Smooth muscle cell (in vitro differentiated cells): ENCODE measurements around the gene PTPRU. TPM values are rescaled to one million over a fixed set of nuclear protein-coding genes. Genes with fewer than 3 reads are reported as not detected.

ENCODE experiments used
- DNase-seq: peaks from one replicate; lab custom pipeline; 2025; ENCODE audit not compliant: unreplicated experiment; lab: John Stamatoyannopoulos, UW
- H2AFZ ChIP-seq: fragments of 200-600 bp; sonication (generic); 2 replicates; pipeline ENCODE4 v1.6.0; 2016; ENCODE audit warnings: antibody characterized with exemption, low read depth, mild to moderate bottlenecking
- H3F3A ChIP-seq: fragments of 200-600 bp; sonication (generic); 2 replicates; pipeline ENCODE4 v1.6.0; 2017; ENCODE audit warnings: antibody characterized with exemption, low read depth
- H3K27ac ChIP-seq: fragments of 200-600 bp; sonication (generic); 2 replicates; pipeline ENCODE4 v1.5.1; 2016; ENCODE audit warnings: low read depth, mild to moderate bottlenecking
- H3K27me3 ChIP-seq: fragments of 200-600 bp; sonication (generic); 2 replicates; pipeline ENCODE4 v1.6.1; 2016; ENCODE audit warnings: low read depth, mild to moderate bottlenecking
- H3K36me3 ChIP-seq: fragments of 200-600 bp; sonication (generic); 2 replicates; pipeline ENCODE4 v1.5.1; 2016; ENCODE audit warnings: low read depth
- H3K4me1 ChIP-seq: fragments of 200-600 bp; sonication (generic); 2 replicates; pipeline ENCODE4 v1.5.1; 2016; ENCODE audit warnings: low read depth
- H3K4me2 ChIP-seq: fragments of 200-600 bp; sonication (generic); 2 replicates; pipeline ENCODE4 v1.6.0; 2016; ENCODE audit warnings: mild to moderate bottlenecking
- H3K4me3 ChIP-seq: fragments of 200-600 bp; sonication (generic); 2 replicates; pipeline ENCODE4 v1.5.1; 2016; ENCODE audit warnings: mild to moderate bottlenecking
- H3K79me2 ChIP-seq: fragments of 200-600 bp; sonication (generic); 2 replicates; pipeline ENCODE4 v1.6.0; 2016; ENCODE audit warnings: low read depth, mild to moderate bottlenecking
- H3K9ac ChIP-seq: fragments of 200-600 bp; sonication (generic); 2 replicates; pipeline ENCODE4 v1.6.0; 2016; ENCODE audit warnings: low read depth
- H3K9me3 ChIP-seq: fragments of 200-600 bp; sonication (generic); replicated peaks from 2 replicates; pipeline ENCODE4 v1.5.1; 2016; ENCODE audit warnings: low read depth
- H4K20me1 ChIP-seq: fragments of 200-600 bp; sonication (generic); 2 replicates; pipeline ENCODE4 v1.6.0; 2016; ENCODE audit warnings: low read depth
- WGBS: methylation state at CpG from one replicate; pipeline ENCODE4 v1.1.7; 2016; ENCODE audit warnings: low lambda C conversion rate; 5-methylcytosine and 5-hydroxymethylcytosine counted together
- polyA plus RNA-seq: library from polyadenylated mRNA; unstranded; fragments of >200 nt; fragmentation: Nextera tagmentation; extraction: Ambion mirVana; gene quantifications from 2 replicates; pipeline ENCODE4 v1.2.1, GENCODE V29; 2016
- total RNA-seq: library from RNA; depleted of rRNA; stranded (reverse); fragments of >200 nt; gene quantifications from 2 replicates; pipeline ENCODE4 v1.2.3, GENCODE V29; 2014
- TF ChIP-seq, protein P1 (sequence below): fragments of 200-600 bp; sonication (generic); IDR thresholded peaks from 2 replicates; pipeline ENCODE4 v1.5.1; 2017; ENCODE audit warnings: borderline replicate concordance, mild to moderate bottlenecking, antibody characterized with exemption; ENCODE audit not compliant: insufficient read depth, poor library complexity, severe bottlenecking

Gene PTPRU
- total and polyA plus RNA-seq, 2 experiments from 2014 or later = 41.1 to 67.8 TPM

GRCh38 chr1:29237129-29237821 lies 953 bp downstream of the PTPRU start:
- Histone ChIP-seq H3F3A (peaks cover 9% of the 10 kb centered on the region), H3K79me2 (peaks cover 23% of the 10 kb centered on the region), H2AFZ (peak overlapping the region; percentile 46), H4K20me1 (peaks cover 4% of the 10 kb centered on the region), H3K36me3 (no peaks in the 10 kb centered on the region), H3K27ac (peak overlapping the region; percentile 46), H3K4me3 (peak overlapping the region; percentile 64), H3K9me3 (no peaks in the 10 kb centered on the region), H3K27me3 (no peaks in the 10 kb centered on the region), H3K4me2 (peak overlapping the region; percentile 85), H3K4me1 (peaks cover 31% of the 10 kb centered on the region), H3K9ac (peak overlapping the region; percentile 70)
- DNase-seq = peak; percentile 28
- TF ChIP-seq, protein P1, sequence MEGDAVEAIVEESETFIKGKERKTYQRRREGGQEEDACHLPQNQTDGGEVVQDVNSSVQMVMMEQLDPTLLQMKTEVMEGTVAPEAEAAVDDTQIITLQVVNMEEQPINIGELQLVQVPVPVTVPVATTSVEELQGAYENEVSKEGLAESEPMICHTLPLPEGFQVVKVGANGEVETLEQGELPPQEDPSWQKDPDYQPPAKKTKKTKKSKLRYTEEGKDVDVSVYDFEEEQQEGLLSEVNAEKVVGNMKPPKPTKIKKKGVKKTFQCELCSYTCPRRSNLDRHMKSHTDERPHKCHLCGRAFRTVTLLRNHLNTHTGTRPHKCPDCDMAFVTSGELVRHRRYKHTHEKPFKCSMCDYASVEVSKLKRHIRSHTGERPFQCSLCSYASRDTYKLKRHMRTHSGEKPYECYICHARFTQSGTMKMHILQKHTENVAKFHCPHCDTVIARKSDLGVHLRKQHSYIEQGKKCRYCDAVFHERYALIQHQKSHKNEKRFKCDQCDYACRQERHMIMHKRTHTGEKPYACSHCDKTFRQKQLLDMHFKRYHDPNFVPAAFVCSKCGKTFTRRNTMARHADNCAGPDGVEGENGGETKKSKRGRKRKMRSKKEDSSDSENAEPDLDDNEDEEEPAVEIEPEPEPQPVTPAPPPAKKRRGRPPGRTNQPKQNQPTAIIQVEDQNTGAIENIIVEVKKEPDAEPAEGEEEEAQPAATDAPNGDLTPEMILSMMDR = no peak
- WGBS = under 1% methylated on average over 31 of the region's 79 CpGs

GRCh38 chr1:29237852-29238619 lies 1.7 kb downstream of the PTPRU start:
- peak overlapping the region; percentile 66 for H3K9ac ChIP-seq
- peak overlapping the region; percentile 79 for H3K27ac ChIP-seq
- H3K9me3 ChIP-seq = no peaks in the 10 kb centered on the region
- no peak for DNase-seq
- WGBS = 3% methylated on average over 80 of the region's 93 CpGs
- peaks cover 30% of the 10 kb centered on the region for H3K79me2 ChIP-seq
- H3K27me3 ChIP-seq = no peaks in the 10 kb centered on the region
- peak overlapping the region; percentile 90 for H2AFZ ChIP-seq
- peaks cover 9% of the 10 kb centered on the region for H3F3A ChIP-seq
- TF ChIP-seq, protein P1 = no peak
- H3K4me3 ChIP-seq = peak overlapping the region; percentile 67
- H3K4me1 ChIP-seq = peaks cover 32% of the 10 kb centered on the region
- H4K20me1 ChIP-seq = peaks cover 4% of the 10 kb centered on the region
- no peaks in the 10 kb centered on the region for H3K36me3 ChIP-seq
- peak overlapping the region; percentile 92 for H3K4me2 ChIP-seq

GRCh38 chr1:29238620-29239002 lies 2.3 kb downstream of the PTPRU start:
- H3K4me3 ChIP-seq = peak overlapping the region; percentile 67
- WGBS = 26% methylated on average over 11 of the region's 11 CpGs
- H3K4me2 ChIP-seq = peak overlapping the region; percentile 92
- peaks cover 9% of the 10 kb centered on the region for H3F3A ChIP-seq
- H3K27me3 ChIP-seq = no peaks in the 10 kb centered on the region
- peaks cover 37% of the 10 kb centered on the region for H3K4me1 ChIP-seq
- H3K79me2 ChIP-seq = peaks cover 30% of the 10 kb centered on the region
- H2AFZ ChIP-seq = peak overlapping the region; percentile 90
- TF ChIP-seq, protein P1 = no peak
- no peaks in the 10 kb centered on the region for H3K36me3 ChIP-seq
- peak overlapping the region; percentile 79 for H3K27ac ChIP-seq
- H4K20me1 ChIP-seq = peaks cover 9% of the 10 kb centered on the region
- H3K9me3 ChIP-seq = no peaks in the 10 kb centered on the region
- H3K9ac ChIP-seq = peak overlapping the region; percentile 66
- DNase-seq = no peak
